Measurements from ENCODE around the gene CCDC120. TPM values are rescaled to one million over a fixed set of nuclear protein-coding genes. Genes with fewer than 3 reads are reported as not detected.

The CCDC120 gene
- total RNA-seq, 1 experiment from 2014 or later, result 14.5 TPM

DNA sequence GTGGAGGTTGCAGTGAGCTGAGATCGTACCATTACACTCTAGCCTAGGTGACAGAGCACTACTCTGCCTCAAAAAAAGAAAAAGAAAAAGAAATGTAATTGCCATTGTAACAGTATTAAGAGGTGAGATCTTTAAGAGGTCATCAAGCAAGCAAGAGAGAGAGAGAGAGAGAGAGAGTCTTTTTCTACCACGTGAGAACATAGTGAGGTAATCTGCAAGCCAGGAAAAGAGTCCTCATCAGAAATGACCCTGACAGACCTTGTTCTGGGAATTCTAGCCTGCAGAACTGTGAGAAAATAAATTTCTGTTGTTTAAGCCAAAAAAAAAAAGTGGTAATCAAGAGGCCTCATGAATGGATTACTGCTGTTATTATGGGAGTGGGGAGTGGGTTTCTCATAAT, 49.8 kb downstream of the CCDC120 start:
- Histone ChIP-seq H3T11ph (ENCODE audit: low read length) (no peak overlapping the region), H2BK120ac (ENCODE audit: low read depth, low read length, poor library complexity, severe bottlenecking) (no peak overlapping the region), H3K79me2 (ENCODE audit: insufficient read depth, low read length) (no peaks in the 10 kb centered on the region), H3K4me2 (ENCODE audit: insufficient read depth, insufficient read length, low read length) (no peak overlapping the region), H3K56ac (ENCODE audit: insufficient read length, low read depth, low read length) (no peak overlapping the region), H2AFZ (ENCODE audit: low read length) (no peak overlapping the region), H2BK20ac (ENCODE audit: low read depth, low read length, poor library complexity, severe bottlenecking) (no peak overlapping the region), H4K8ac (replicated peaks; ENCODE audit: insufficient read length, low read depth, low read length) (no peak overlapping the region), H2BK5ac (ENCODE audit: insufficient read length, low read length) (no peak overlapping the region), H3K23ac (ENCODE audit: insufficient read length, low read depth, low read length) (no peak overlapping the region), H3K27me3 (ENCODE audit: insufficient read depth, low read length) (no peaks in the 10 kb centered on the region), H3K79me1 (ENCODE audit: insufficient read depth, low read depth, low read length, poor library complexity, severe bottlenecking) (no peaks in the 10 kb centered on the region), H4K91ac (ENCODE audit: insufficient read length, low read depth, low read length) (no peak overlapping the region), H2AK5ac (ENCODE audit: insufficient read length, low read length) (no peak overlapping the region), H3K18ac (ENCODE audit: insufficient read length, low read depth, low read length) (no peak overlapping the region), H4K5ac (ENCODE audit: insufficient read length, low read depth, low read length) (no peak overlapping the region), H4K20me1 (ENCODE audit: control insufficient read depth, insufficient read depth, insufficient read length) (no peaks in the 10 kb centered on the region), H3K9ac (ENCODE audit: extremely low read depth, insufficient read length, low read length) (no peak overlapping the region), H3K23me2 (ENCODE audit: insufficient read length, low read depth, low read length, poor library complexity, severe bottlenecking) (no peaks in the 10 kb centered on the region), H3K9me3 (ENCODE audit: control insufficient read depth, low read depth, low read length) (no peaks in the 10 kb centered on the region), H3K14ac (ENCODE audit: insufficient read depth, low read length) (no peak overlapping the region), H3K4me1 (ENCODE audit: insufficient read depth, low read length) (no peaks in the 10 kb centered on the region), H2BK12ac (ENCODE audit: insufficient read length, low read depth, low read length) (no peak overlapping the region), H3K4ac (ENCODE audit: low read depth, low read length) (no peak overlapping the region), H2BK15ac (ENCODE audit: low read depth, low read length) (no peak overlapping the region), H3K27ac (ENCODE audit: insufficient read length, low read depth, low read length) (no peak overlapping the region)
- TF ChIP-seq, protein P1, sequence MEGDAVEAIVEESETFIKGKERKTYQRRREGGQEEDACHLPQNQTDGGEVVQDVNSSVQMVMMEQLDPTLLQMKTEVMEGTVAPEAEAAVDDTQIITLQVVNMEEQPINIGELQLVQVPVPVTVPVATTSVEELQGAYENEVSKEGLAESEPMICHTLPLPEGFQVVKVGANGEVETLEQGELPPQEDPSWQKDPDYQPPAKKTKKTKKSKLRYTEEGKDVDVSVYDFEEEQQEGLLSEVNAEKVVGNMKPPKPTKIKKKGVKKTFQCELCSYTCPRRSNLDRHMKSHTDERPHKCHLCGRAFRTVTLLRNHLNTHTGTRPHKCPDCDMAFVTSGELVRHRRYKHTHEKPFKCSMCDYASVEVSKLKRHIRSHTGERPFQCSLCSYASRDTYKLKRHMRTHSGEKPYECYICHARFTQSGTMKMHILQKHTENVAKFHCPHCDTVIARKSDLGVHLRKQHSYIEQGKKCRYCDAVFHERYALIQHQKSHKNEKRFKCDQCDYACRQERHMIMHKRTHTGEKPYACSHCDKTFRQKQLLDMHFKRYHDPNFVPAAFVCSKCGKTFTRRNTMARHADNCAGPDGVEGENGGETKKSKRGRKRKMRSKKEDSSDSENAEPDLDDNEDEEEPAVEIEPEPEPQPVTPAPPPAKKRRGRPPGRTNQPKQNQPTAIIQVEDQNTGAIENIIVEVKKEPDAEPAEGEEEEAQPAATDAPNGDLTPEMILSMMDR (conservative IDR thresholded peaks at IDR 0.05), result no peak
- Mint-ChIP-seq H3K27ac (peak overlapping the region in 1 of 3 experiments; percentile 18; a peak in 1 of 7 replicates), H3K27me3 (ENCODE audit: low read depth) (no peaks in the 10 kb centered on the region), H3K36me3 (ENCODE audit: insufficient read depth in 1 of 3, low read depth in 3 of 3) (peaks cover 17 to 28% (median 19%) of the 10 kb centered on the region in 3 experiments), H3K4me3 (no peak overlapping the region), H3K4me1 (no peaks in the 10 kb centered on the region), H3K9me3 (peaks cover 57 to 60% of the 10 kb centered on the region in 2 experiments)
- DNase-seq, result no peak
- no CpG with 5 or more reads among the region's 2 CpGs for WGBS (ENCODE audit: extremely low coverage, insufficient read length, low lambda C conversion rate)

All from H9 (cell line).